Measurements from ENCODE around the gene BLVRA. TPM values are rescaled to one million over a fixed set of nuclear protein-coding genes. Genes with fewer than 3 reads are reported as not detected.
"Not testable (repeated sequence)": the region's sequence is repeated elsewhere in the genome, so short reads cannot be mapped to it uniquely, and the experiment has no call there.

Gene BLVRA
- total RNA-seq, 6 experiments from 2014 or later: 3.1 to 14.7 (median 5.6) TPM

GRCh38 chr7:43823941-43824340 is 65.5 kb downstream of the BLVRA start:
- Histone ChIP-seq H3K4me3 (no peak overlapping the region), H3K27me3 (no peaks in the 10 kb centered on the region), H3K9me3 (no peaks in the 10 kb centered on the region), H3K27ac (no peak overlapping the region), H3K4me1 (no peaks in the 10 kb centered on the region), H3K36me3 (no peaks in the 10 kb centered on the region)
- TF ChIP-seq CTCF (IDR thresholded peaks at IDR 0.05): no peak
- no peak for TF ChIP-seq POLR2A (IDR thresholded peaks at IDR 0.05)
- DNase-seq: no peak
- ATAC-seq: no peak
- intact Hi-C loops (cut with DNase I): no loop called here
- WGBS (ENCODE audit: insufficient coverage, low coverage, low lambda C conversion rate, missing lambda C conversion rate): 83% methylated on average over 3 of the region's 6 CpGs

GRCh38 chr7:43824513-43824912 is 66.0 kb downstream of the BLVRA start:
- H3K27me3 ChIP-seq; H3K4me1 ChIP-seq; H3K9me3 ChIP-seq; H3K27ac ChIP-seq; DNase-seq; ATAC-seq; intact Hi-C loops (cut with DNase I); H3K4me3 ChIP-seq; H3K36me3 ChIP-seq: not testable (repeated sequence)
- 71% methylated on average over 12 of the region's 12 CpGs for WGBS (ENCODE audit: insufficient coverage, low coverage, low lambda C conversion rate, missing lambda C conversion rate)

- WGBS (ENCODE audit: insufficient coverage, low coverage, low lambda C conversion rate, missing lambda C conversion rate): 27% methylated on average over 1 of the region's 1 CpG
- Histone ChIP-seq H3K4me1 (no peaks in the 10 kb centered on the region), H3K4me3 (no peak overlapping the region), H3K9me3 (no peaks in the 10 kb centered on the region), H3K36me3 (no peaks in the 10 kb centered on the region), H3K27ac (no peak overlapping the region), H3K27me3 (no peaks in the 10 kb centered on the region)
- ATAC-seq: no peak
- no peak for DNase-seq
- intact Hi-C loops (cut with DNase I): no loop called here
- TF ChIP-seq CTCF (IDR thresholded peaks at IDR 0.05): no peak
- TF ChIP-seq POLR2A (IDR thresholded peaks at IDR 0.05): no peak
Observed at GRCh38 chr7:43824963-43825362, 66.5 kb downstream of the BLVRA start.

GRCh38 chr7:43825391-43825808 is 66.9 kb downstream of the BLVRA start:
- WGBS (ENCODE audit: insufficient coverage, low coverage, low lambda C conversion rate, missing lambda C conversion rate): 67% methylated on average over 5 of the region's 5 CpGs
- ATAC-seq: no peak
- Histone ChIP-seq H3K9me3 (no peaks in the 10 kb centered on the region), H3K4me3 (no peak overlapping the region), H3K4me1 (no peaks in the 10 kb centered on the region), H3K36me3 (no peaks in the 10 kb centered on the region), H3K27me3 (no peaks in the 10 kb centered on the region), H3K27ac (no peak overlapping the region)
- intact Hi-C loops (cut with DNase I): no loop called here
- TF ChIP-seq POLR2A (IDR thresholded peaks at IDR 0.05) (no peak), CTCF (IDR thresholded peaks at IDR 0.05) (no peak)
- DNase-seq: no peak

- H3K9me3 ChIP-seq; H3K36me3 ChIP-seq; H3K4me3 ChIP-seq; H3K27me3 ChIP-seq; H3K27ac ChIP-seq; H3K4me1 ChIP-seq; DNase-seq; ATAC-seq; intact Hi-C loops (cut with DNase I): not testable (repeated sequence)
Observed at GRCh38 chr7:43830917-43831316, 72.4 kb downstream of the BLVRA start.
